NCI-H2171 (cell line): ENCODE results near the gene SYNM.

Source experiments
- DNase-seq: peaks from one replicate; lab custom pipeline; 2025; lab: John Stamatoyannopoulos, UW

Gene SYNM

DNA sequence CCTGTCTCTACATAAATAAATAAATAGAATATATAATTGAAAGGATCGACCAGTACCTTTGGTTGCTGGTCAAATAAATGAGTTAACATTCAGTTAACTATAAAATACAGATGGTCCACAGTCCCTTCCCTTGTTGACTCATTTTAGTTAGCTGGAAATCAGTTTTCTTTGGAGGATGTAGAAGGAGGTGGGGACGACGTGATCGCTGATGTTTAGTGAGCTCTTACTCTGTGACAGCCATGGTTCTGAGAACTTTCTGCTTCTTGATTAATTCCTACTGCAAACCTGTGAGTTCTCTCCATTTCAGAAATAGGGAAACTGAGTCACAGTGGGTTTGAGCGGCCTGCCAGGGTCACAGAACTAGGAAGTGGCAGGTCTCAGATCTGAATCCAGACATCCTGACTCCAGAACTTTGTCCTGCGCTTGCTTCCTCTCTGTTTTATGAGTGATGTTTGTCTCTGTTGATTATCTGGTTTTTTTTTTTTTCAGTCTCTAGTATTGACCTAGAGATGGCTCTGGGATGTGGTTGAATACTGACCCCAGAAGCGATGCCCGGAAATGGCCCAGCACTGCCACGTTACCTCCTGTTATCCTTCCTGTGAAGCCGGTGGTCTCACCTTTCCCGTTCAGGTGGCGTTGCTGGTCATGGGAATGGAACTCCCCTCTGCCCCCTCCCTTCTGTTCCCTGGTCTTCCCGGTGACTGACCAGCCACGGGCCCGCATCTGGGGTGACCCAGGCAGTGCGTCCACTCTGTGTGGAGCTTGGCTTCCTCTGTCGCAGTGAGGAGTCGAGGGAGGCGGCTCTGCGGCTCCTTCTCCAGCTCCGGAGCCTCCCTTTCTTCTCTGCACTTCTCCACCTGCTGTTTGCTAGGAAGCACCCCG lies 18.2 kb downstream of the SYNM start:
- no peak for DNase-seq

DNA sequence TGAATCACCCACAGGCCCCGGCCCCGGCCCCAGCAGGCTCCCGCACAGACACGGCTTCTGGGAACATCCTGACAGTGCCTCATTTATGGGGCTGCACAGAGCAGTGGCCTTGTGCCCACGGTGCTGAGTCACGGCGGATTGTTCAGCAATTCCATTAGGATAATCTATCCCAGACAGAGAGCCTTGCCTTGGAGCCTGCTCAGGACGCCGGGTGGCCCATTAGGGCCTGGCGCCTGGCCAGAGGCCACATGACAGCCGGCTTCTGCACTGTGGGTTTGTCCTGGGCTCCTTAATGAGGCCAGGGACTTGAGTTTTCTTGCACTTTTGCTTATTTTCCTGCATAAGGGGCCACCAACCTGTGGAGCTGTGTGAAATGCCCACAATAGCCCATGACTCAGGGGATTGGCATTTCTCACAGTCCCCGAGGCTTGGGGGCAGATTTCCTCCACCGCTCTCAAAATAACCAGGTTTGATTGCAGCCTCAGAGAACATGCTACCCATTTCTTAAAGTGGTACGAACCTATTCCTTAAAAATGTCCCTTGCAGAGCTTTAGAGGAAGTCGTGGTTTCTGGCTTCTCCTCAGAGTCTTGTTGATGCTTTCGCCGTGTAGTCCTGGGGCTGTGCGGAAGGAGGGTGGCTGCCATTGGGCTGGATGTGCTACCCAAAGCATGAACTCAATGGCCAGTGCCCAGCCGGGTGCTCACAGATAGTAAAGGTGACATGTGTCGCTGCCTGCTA lies 19.0 kb downstream of the SYNM start:
- peak; percentile 37 for DNase-seq

- no peak for DNase-seq
These were observed 19.8 kb downstream of the SYNM start for GRCh38 chr15:99124641-99125040.

- DNase-seq = no peak
These were observed 20.4 kb downstream of the SYNM start for GRCh38 chr15:99125061-99125891.

- DNase-seq = no peak
These were observed 21.3 kb downstream of the SYNM start for GRCh38 chr15:99126131-99126588.

- DNase-seq = no peak
These were observed 22.1 kb downstream of the SYNM start for GRCh38 chr15:99126930-99127329.

GRCh38 chr15:99127773-99128172 lies 22.9 kb downstream of the SYNM start:
- DNase-seq = no peak

DNA sequence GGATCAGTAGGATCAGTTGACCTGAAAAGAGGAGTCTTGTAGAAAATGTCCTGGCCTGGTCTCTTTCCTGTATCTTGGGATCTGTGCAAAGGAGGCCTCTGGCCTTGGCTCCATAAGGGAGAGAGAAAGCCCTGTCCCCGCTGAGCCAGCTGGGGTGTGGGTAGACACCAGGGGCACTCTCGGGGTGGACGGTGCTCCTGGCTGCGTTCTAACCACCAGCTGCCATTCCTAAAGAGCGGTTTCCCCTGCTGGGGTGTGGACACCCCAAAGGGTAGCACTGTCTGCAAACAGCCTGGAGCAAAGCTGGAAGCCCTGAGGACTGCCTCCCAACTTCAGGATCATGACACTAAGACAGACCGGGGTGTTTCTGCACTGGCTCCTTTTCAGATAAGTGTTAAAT lies 23.5 kb downstream of the SYNM start:
- DNase-seq = no peak

GRCh38 chr15:99129644-99130043 lies 24.8 kb downstream of the SYNM start:
- no peak for DNase-seq

GRCh38 chr15:99130314-99130713 lies 25.4 kb downstream of the SYNM start:
- DNase-seq = no peak

DNA sequence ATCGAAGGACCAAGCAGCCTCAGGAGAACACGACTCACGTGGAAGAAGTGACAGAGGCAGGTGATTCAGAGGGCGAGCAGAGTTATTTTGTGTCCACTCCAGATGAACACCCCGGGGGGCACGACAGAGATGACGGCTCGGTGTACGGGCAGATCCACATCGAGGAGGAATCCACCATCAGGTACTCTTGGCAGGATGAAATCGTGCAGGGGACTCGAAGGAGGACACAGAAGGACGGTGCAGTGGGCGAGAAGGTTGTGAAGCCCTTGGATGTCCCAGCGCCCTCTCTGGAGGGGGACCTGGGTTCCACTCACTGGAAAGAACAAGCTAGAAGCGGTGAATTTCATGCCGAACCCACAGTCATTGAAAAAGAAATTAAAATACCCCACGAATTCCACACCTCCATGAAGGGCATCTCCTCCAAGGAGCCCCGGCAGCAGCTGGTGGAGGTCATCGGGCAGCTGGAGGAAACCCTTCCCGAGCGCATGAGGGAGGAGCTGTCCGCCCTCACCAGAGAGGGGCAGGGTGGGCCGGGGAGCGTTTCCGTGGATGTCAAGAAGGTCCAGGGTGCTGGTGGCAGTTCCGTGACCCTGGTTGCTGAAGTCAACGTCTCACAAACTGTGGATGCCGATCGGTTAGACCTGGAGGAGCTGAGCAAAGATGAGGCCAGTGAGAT lies 26.0 kb downstream of the SYNM start:
- DNase-seq = no peak

DNA sequence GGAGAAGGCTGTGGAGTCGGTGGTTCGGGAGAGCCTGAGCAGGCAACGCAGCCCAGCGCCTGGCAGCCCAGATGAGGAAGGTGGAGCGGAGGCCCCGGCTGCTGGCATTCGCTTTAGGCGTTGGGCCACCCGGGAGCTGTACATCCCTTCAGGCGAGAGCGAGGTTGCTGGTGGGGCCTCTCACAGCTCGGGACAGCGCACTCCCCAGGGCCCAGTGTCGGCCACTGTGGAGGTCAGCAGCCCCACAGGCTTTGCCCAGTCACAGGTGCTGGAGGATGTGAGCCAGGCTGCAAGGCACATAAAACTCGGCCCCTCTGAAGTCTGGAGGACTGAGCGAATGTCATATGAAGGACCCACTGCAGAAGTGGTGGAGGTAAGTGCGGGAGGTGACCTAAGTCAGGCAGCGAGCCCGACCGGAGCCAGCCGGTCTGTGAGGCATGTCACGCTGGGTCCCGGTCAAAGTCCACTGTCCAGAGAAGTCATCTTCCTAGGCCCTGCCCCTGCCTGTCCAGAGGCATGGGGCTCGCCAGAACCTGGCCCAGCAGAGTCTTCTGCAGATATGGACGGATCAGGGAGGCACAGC lies 26.7 kb downstream of the SYNM start:
- DNase-seq = no peak

DNA sequence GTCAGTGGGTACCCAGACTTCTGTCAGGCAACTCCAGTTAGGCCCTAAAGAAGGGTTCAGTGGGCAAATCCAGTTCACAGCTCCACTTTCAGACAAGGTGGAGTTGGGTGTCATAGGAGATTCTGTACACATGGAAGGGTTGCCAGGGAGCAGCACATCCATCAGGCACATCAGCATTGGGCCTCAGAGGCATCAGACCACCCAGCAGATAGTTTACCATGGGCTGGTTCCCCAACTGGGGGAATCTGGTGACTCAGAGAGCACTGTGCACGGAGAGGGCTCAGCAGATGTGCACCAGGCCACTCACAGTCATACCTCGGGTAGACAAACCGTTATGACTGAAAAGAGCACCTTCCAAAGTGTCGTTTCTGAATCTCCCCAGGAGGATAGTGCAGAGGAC lies 27.2 kb downstream of the SYNM start:
- no peak for DNase-seq

- no peak for DNase-seq
These were observed 27.9 kb downstream of the SYNM start for GRCh38 chr15:99132634-99133287.

DNA sequence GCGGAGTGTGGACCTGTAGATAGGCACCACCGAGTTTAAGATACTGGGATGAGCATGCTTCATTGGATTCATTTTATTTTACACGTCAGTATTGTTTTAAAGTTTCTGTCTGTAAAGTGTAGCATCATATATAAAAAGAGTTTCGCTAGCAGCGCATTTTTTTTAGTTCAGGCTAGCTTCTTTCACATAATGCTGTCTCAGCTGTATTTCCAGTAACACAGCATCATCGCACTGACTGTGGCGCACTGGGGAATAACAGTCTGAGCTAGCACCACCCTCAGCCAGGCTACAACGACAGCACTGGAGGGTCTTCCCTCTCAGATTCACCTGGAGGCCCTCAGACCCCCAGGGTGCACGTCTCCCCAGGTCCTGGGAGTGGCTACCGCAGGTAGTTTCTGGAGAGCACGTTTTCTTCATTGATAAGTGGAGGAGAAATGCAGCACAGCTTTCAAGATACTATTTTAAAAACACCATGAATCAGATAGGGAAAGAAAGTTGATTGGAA lies 29.5 kb downstream of the SYNM start:
- DNase-seq = no peak

GRCh38 chr15:99135194-99135593 lies 30.3 kb downstream of the SYNM start:
- DNase-seq = no peak

DNA sequence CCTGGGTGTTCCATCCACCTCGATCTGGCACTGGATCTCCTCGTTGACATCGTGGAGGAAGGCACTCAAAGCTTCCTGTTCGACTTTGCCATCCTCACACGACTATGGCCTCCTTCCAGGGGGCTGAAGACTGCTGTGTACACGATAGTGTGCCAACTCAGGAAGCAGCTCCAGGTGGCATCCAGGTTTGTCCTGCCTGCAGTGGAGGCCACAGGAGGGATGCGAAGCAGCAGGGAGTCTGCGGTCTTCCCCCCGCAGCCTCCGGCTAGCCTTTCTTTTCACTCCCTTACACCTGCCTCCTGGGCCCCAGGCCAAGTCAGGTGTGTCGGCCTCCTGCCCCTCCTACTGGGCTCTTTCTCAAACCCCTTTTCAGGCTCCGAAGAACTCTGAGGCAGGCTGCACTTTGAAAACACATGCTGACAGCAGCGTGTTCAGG lies 32.2 kb downstream of the SYNM start:
- peak; percentile 68 for DNase-seq

- DNase-seq = no peak
These were observed 33.0 kb downstream of the SYNM start for GRCh38 chr15:99137877-99138276.

DNA sequence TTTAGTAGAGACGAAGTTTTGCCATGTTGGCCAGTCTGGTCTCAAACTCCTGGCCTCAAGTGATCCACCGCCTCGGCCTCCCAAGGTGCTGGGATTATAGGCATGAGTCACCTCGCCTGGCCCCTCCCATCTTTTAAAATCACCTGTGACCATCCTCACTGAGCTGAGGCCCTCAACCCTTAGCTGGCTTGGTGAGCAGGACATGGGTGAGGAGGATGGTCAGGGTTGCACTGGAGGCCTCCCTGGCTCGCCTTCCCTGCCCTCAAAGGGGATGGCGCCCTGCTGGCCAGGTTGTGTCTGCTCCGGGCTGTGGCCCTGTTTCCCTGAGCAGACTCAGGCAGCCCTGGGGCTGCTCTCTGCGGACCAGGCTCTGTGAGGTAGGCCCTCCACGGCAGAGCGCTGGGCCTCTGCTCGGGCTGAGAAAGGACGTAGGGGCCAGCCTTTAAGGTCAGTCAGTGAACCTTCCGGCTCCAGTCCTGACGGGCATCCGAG lies 33.7 kb downstream of the SYNM start:
- DNase-seq = no peak

DNA sequence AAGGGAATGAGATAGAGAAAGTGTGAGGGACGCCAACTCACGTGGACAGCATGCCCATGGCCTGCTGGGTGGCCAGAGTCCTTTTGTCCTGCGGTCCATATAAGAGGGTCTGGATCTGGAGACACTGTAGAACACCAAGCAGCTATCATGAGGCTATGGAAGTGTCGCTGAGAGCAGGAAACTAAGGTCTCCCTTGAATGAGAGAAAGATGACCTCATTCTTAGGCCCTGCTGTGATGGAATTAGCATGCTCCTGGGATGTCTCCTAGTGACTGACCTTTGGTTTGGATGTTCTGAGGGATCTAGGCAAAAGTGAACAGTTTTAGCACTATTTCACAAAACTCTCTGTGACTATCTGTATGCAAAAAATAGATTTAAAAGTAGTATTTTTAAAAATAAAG lies 34.4 kb downstream of the SYNM start:
- DNase-seq = no peak
